Thyroid gland (tissue), 4 donors: ENCODE measurements around the gene TMEM237.

ENCODE experiments used
- CTCF ChIP-seq, 6 experiments: fragments of 200-600 bp in 3 of 6; fragments of 450-650 bp in 3 of 6; sonication (generic) in 3 of 6; IDR thresholded peaks; one replicate each; pipeline ENCODE4 v1.5.1; 2016 to 2019; ENCODE audit warnings: antibody characterized with exemption in 6 of 6, mild to moderate bottlenecking in 2 of 6, inconsistent platforms in 1 of 6, moderate library complexity in 1 of 6
- POLR2A ChIP-seq, 2 donors: fragments of 450-650 bp; IDR thresholded peaks; one replicate each; pipeline ENCODE4 v1.6.1; 2017; ENCODE audit warnings: antibody characterized with exemption in 2 of 2, mild to moderate bottlenecking in 2 of 2, moderate library complexity in 1 of 2

GRCh38 chr2:201678401-201678800 lies 35.1 kb upstream of the TMEM237 start:
- TF ChIP-seq CTCF (IDR thresholded peaks at IDR 0.05) (no peak), POLR2A (IDR thresholded peaks at IDR 0.05) (no peak)
